Endothelial cell of umbilical vein (primary cell): ENCODE data around the gene FOXM1. TPM values are rescaled to one million over a fixed set of nuclear protein-coding genes. Genes with fewer than 3 reads are reported as not detected.

ENCODE experiments used
- BruUV-seq: library from RNA; stranded (reverse); fragments of 400-500 nt; replicated peaks from 2 replicates; lab custom pipeline; 2021; lab: Mats Ljungman, UMichigan
- CTCF ChIA-PET: fragments of 300-600, 350-600 bp; sonication (Branson Sonifier 250); formaldehyde crosslinking; loops from one replicate; lab custom pipeline; 2021; ENCODE audit warnings: antibody characterized with exemption, inconsistent platforms; lab: Charles Lee
- POLR2A ChIA-PET: fragments of 300-600, 350-600 bp; sonication (Branson Sonifier 250); formaldehyde crosslinking; loops from one replicate; lab custom pipeline; 2021; ENCODE audit warnings: antibody characterized with exemption, inconsistent platforms; lab: Charles Lee
- DNase-seq: peaks from one replicate; pipeline ENCODE4 v3.0.0-alpha.2; 2011; ENCODE audit warnings: low read depth, low spot score
- FAIRE-seq: peaks from 2 replicates; lab custom pipeline; 2011; peaks lifted over from hg19 to GRCh38; lab: Jason Lieb, UNC
- H2AFZ ChIP-seq: 2 replicates; pipeline ENCODE4 v1.6.0; 2012; ENCODE audit warnings: low read depth, low read length, control low read depth, inconsistent platforms
- H3K27ac ChIP-seq: 2 replicates; pipeline ENCODE4 v1.5.1; 2011; ENCODE audit warnings: low read depth, mild to moderate bottlenecking, control low read depth, low read length, moderate library complexity; ENCODE audit not compliant: insufficient read depth
- H3K27me3 ChIP-seq, 2 experiments: 2 replicates each; pipeline versions ENCODE4 v1.6.0 to v1.6.1; 2011; ENCODE audit warnings: low read length in 2 of 2, mixed read lengths in 1 of 2; ENCODE audit not compliant: control insufficient read depth in 2 of 2, insufficient read depth in 2 of 2
- H3K36me3 ChIP-seq, 2 experiments: 2 replicates in 1 of 2; 3 replicates in 1 of 2; pipeline ENCODE4 v1.5.1; 2011; ENCODE audit warnings: low read length in 2 of 2, mild to moderate bottlenecking in 1 of 2, moderate library complexity in 1 of 2; ENCODE audit not compliant: control insufficient read depth in 2 of 2, insufficient read depth in 2 of 2; ENCODE audit errors: extremely low read depth in 1 of 2
- H3K4me1 ChIP-seq: 3 replicates; pipeline ENCODE4 v1.5.1; 2011; ENCODE audit warnings: mild to moderate bottlenecking, low read length; ENCODE audit not compliant: control insufficient read depth, insufficient read depth; ENCODE audit errors: extremely low read depth
- H3K4me2 ChIP-seq: 2 replicates; pipeline ENCODE4 v1.6.1; 2011; ENCODE audit warnings: low read length, control low read depth, mixed read lengths; ENCODE audit not compliant: insufficient read depth
- H3K4me3 ChIP-seq, 3 experiments: fragments of 200-600 bp in 1 of 3; sonication (generic), shearing (Covaris generic) in 1 of 3; replicated peaks in 1 of 3; 2 replicates each; pipeline ENCODE4 v1.5.1; 2011 to 2016; ENCODE audit warnings: control low read depth in 3 of 3, low read length in 3 of 3, mild to moderate bottlenecking in 2 of 3, inconsistent platforms in 1 of 3, low read depth in 1 of 3, moderate library complexity in 1 of 3; ENCODE audit not compliant: insufficient read depth in 1 of 3
- H3K79me2 ChIP-seq: 2 replicates; pipeline ENCODE4 v1.6.0; 2012; ENCODE audit warnings: low read length, inconsistent platforms; ENCODE audit not compliant: control insufficient read depth, insufficient read depth
- H3K9ac ChIP-seq: replicated peaks from 2 replicates; pipeline ENCODE3; 2011; ENCODE audit warnings: low read length, control low read depth; ENCODE audit not compliant: insufficient read depth; ENCODE audit errors: extremely low read depth
- H3K9me1 ChIP-seq: replicated peaks from 3 replicates; pipeline ENCODE4 v1.6.0; 2011; ENCODE audit warnings: mild to moderate bottlenecking, low read length; ENCODE audit not compliant: control insufficient read depth, insufficient read depth; ENCODE audit errors: extremely low read depth
- H3K9me3 ChIP-seq: replicated peaks from 2 replicates; pipeline ENCODE4 v1.5.1; 2012; ENCODE audit warnings: low read length, inconsistent platforms; ENCODE audit not compliant: control insufficient read depth, insufficient read depth
- H4K20me1 ChIP-seq: replicated peaks from 2 replicates; pipeline ENCODE3; 2011; ENCODE audit warnings: mild to moderate bottlenecking, low read length; ENCODE audit not compliant: control insufficient read depth, insufficient read depth; ENCODE audit errors: extremely low read depth
- EZH2 ChIP-seq: IDR thresholded peaks from 2 replicates; pipeline ENCODE4 v1.6.1; 2012; ENCODE audit warnings: borderline replicate concordance, low read depth, mild to moderate bottlenecking, moderate library complexity, low read length, inconsistent platforms; ENCODE audit not compliant: severe bottlenecking
- FOS ChIP-seq: IDR thresholded peaks from 2 replicates; pipeline ENCODE4 v1.6.1; 2011; ENCODE audit warnings: mild to moderate bottlenecking, low read length, moderate library complexity, borderline replicate concordance; ENCODE audit not compliant: insufficient read depth
- GATA2 ChIP-seq: IDR thresholded peaks from 2 replicates; pipeline ENCODE4 v1.7.0; 2011; ENCODE audit warnings: low read depth, mild to moderate bottlenecking, moderate library complexity, mixed read lengths, low read length; ENCODE audit not compliant: insufficient read length, insufficient read depth
- JUN ChIP-seq: IDR thresholded peaks from 2 replicates; pipeline ENCODE4 v1.6.1; 2011; ENCODE audit warnings: borderline replicate concordance, low read depth; ENCODE audit not compliant: insufficient read length, insufficient read depth
- MYC ChIP-seq: IDR thresholded peaks from one replicate; pipeline ENCODE4 v1.6.1; 2011; ENCODE audit warnings: mild to moderate bottlenecking, low read depth, low read length
- POLR2A ChIP-seq: IDR thresholded peaks from 2 replicates; pipeline ENCODE4 v1.6.1; 2012; ENCODE audit warnings: low read depth, mild to moderate bottlenecking, control low read depth, low read length
- POLR2AphosphoS5 ChIP-seq: IDR thresholded peaks from 2 replicates; pipeline ENCODE4 v1.6.1; 2012; ENCODE audit warnings: low read depth, mild to moderate bottlenecking, control low read depth, low read length, moderate library complexity; ENCODE audit not compliant: insufficient read depth
- dilution Hi-C: fragments of 300-500 bp; cut with MboI; formaldehyde crosslinking; loops from one replicate; pipeline ENCODE4 v1.15.0; 2019; ENCODE audit warnings: low sequenced_read_pairs; ENCODE audit not compliant: extremely low pct_ligation_motif_present
- intact Hi-C: fragments of 100-400 bp; cut with micrococcal nuclease; formaldehyde crosslinking; loops from one replicate; pipeline ENCODE4 v1.10.0; 2022
- polyA plus RNA-seq, 4 experiments: library from polyadenylated mRNA; depleted of rRNA in 3 of 4; stranded (reverse) in 3 of 4; unstranded in 1 of 4; fragments of >200 nt; gene quantifications; 2 replicates each; pipeline versions ENCODE4 v1.2.1 to v1.2.3, GENCODE V29; 2011 to 2012; ENCODE audit warnings: missing spikeins in 1 of 4
- total RNA-seq: library from RNA; stranded (reverse); gene quantifications from 2 replicates; pipeline ENCODE4 v1.2.3, GENCODE V29; 2021
- TF ChIP-seq, protein P1 (sequence below), 2 donors: IDR thresholded peaks; 1 replicate in 1 of 2; 2 replicates in 1 of 2; pipeline ENCODE4 v1.5.1; 2011; ENCODE audit warnings: low read length in 2 of 2, mild to moderate bottlenecking in 2 of 2, moderate library complexity in 2 of 2, control low read depth in 1 of 2, inconsistent platforms in 1 of 2, low read depth in 1 of 2; ENCODE audit not compliant: insufficient read depth in 1 of 2; ENCODE audit errors: extremely low read depth in 1 of 2
- TF ChIP-seq, protein P2 (sequence below): IDR thresholded peaks from 2 replicates; pipeline ENCODE4 v1.6.1; 2011; ENCODE audit not compliant: insufficient read depth, insufficient read length

The FOXM1 gene
- total and polyA plus RNA-seq, 2 donors (not counting 3 experiments of a cell fraction or from before 2014, with no cell fraction given), result 43.5 to 136 TPM

DNA sequence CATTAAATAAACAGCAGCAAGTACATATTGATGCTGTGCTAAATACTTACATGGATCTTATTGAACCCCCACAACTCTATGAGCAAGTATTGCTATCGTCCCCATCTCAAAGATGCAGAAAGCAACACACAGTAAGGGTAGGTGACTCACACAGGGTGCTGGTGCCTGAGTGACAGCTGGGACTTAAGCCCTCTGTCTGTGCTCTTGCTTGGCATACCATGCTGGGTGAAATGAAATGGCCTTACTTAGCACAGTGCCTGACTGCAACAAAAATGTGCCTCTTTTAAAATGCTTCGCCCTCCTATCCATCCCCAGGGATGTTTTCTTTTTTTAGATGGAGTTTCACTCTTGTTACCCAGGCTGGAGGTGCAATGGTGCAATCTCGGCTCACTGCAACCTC lies 20.9 kb downstream of the FOXM1 start:
- H3K9me3 ChIP-seq, result no peaks in the 10 kb centered on the region
- no peaks in the 10 kb centered on the region for H3K27me3 ChIP-seq
- ChIA-PET POLR2A (no interaction called here), CTCF (interaction anchor here (1.0 to 3.2 kb wide), 3 partner anchors 11 to 29 kb away, joined by 3 to 26 read pairs (median 3); no protein-coding TSS in a partner anchor)
- H3K4me2 ChIP-seq, result no peak overlapping the region
- H3K9me1 ChIP-seq, result no peaks in the 10 kb centered on the region
- DNase-seq (no peak), FAIRE-seq (no peak)
- peaks cover 2 to 8% of the 10 kb centered on the region in 2 experiments for H3K36me3 ChIP-seq
- no peaks in the 10 kb centered on the region for H3K79me2 ChIP-seq
- no peak overlapping the region for H3K4me3 ChIP-seq
- no peaks in the 10 kb centered on the region for H3K4me1 ChIP-seq
- H2AFZ ChIP-seq, result no peak overlapping the region
- BruUV-seq, result no TSS peak
- intact Hi-C loops (no loop called here), dilution Hi-C loops (no loop called here)
- no peak overlapping the region for H3K27ac ChIP-seq
- no peaks in the 10 kb centered on the region for H4K20me1 ChIP-seq
- TF ChIP-seq GATA2 (no peak), EZH2 (no peak), FOS (no peak)
- TF ChIP-seq, protein P1, sequence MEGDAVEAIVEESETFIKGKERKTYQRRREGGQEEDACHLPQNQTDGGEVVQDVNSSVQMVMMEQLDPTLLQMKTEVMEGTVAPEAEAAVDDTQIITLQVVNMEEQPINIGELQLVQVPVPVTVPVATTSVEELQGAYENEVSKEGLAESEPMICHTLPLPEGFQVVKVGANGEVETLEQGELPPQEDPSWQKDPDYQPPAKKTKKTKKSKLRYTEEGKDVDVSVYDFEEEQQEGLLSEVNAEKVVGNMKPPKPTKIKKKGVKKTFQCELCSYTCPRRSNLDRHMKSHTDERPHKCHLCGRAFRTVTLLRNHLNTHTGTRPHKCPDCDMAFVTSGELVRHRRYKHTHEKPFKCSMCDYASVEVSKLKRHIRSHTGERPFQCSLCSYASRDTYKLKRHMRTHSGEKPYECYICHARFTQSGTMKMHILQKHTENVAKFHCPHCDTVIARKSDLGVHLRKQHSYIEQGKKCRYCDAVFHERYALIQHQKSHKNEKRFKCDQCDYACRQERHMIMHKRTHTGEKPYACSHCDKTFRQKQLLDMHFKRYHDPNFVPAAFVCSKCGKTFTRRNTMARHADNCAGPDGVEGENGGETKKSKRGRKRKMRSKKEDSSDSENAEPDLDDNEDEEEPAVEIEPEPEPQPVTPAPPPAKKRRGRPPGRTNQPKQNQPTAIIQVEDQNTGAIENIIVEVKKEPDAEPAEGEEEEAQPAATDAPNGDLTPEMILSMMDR (IDR thresholded peaks at IDR 0.05; ENCODE audit: extremely low read depth in 1 of 2, insufficient read depth in 1 of 2, low read depth in 1 of 2, low read length in 2 of 2), result no peak
- H3K9ac ChIP-seq, result no peak overlapping the region

DNA sequence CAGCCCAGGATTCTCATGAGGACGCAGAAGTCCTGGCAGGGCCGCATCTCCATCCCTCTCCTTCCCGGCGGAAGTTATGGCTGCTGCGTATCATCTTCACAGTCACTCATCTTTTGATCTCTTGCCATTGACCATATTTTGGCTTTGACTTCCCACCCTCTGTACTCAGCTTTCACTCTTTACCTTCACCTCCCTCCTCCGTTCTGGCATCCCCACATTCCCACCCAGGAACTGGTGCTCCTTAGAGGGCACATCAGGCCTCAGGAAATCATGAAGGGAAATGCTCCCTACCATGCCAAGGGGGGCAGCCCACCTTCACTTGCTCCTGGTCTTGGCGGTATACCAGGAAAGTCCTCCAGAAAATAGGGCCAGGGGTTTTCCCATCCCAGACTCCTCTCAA lies 21.4 kb downstream of the FOXM1 start:
- dilution Hi-C loops, result no loop called here
- no peak for FAIRE-seq
- no peak overlapping the region for H2AFZ ChIP-seq
- H3K4me2 ChIP-seq, result no peak overlapping the region
- H3K4me1 ChIP-seq, result no peaks in the 10 kb centered on the region
- no peaks in the 10 kb centered on the region for H3K79me2 ChIP-seq
- H3K9me1 ChIP-seq, result no peaks in the 10 kb centered on the region
- no peaks in the 10 kb centered on the region for H4K20me1 ChIP-seq
- peaks cover 2 to 8% of the 10 kb centered on the region in 2 experiments for H3K36me3 ChIP-seq
- no peak overlapping the region for H3K4me3 ChIP-seq
- no peak for DNase-seq
- no peak overlapping the region for H3K27ac ChIP-seq
- POLR2A ChIA-PET, result no interaction called here
- no TSS peak for BruUV-seq
- no peaks in the 10 kb centered on the region for H3K27me3 ChIP-seq
- H3K9ac ChIP-seq, result no peak overlapping the region
- intact Hi-C loops, result no loop called here
- CTCF ChIA-PET, result interaction anchor here (1.6 to 3.2 kb wide), 3 partner anchors 10 to 89 kb away, joined by 3 to 29 read pairs (median 26); no protein-coding TSS in a partner anchor
- TF ChIP-seq FOS (no peak), MYC (no peak), JUN (no peak), POLR2A (no peak), POLR2AphosphoS5 (no peak), GATA2 (no peak), EZH2 (no peak)
- TF ChIP-seq, protein P1 (IDR thresholded peaks at IDR 0.05; ENCODE audit: extremely low read depth in 1 of 2, insufficient read depth in 1 of 2, low read depth in 1 of 2, low read length in 2 of 2), result no peak
- TF ChIP-seq, protein P2, sequence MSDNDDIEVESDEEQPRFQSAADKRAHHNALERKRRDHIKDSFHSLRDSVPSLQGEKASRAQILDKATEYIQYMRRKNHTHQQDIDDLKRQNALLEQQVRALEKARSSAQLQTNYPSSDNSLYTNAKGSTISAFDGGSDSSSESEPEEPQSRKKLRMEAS, result no peak
- no peaks in the 10 kb centered on the region for H3K9me3 ChIP-seq
